ENCODE results near the gene BRD4.

The BRD4 gene

GRCh38 chr19:15276620-15277215 is 55.6 kb downstream of the BRD4 start:
- Histone ChIP-seq H3K27ac (no peak overlapping the region), H3K36me3 (replicated peaks) (peaks cover under 1% of the 10 kb centered on the region), H3K4me3 (ENCODE audit: low read depth, low read length) (no peak overlapping the region), H3K27me3 (replicated peaks) (no peaks in the 10 kb centered on the region)
- no peak for DNase-seq
- TF ChIP-seq CTCF (IDR thresholded peaks at IDR 0.05; ENCODE audit: low read depth, low read length, missing control alignments) = no peak
- in situ Hi-C loops (cut with HindIII; ENCODE audit: low pct_ligation_motif_present, low sequenced_read_pairs) = no loop called here

- H3K27me3 ChIP-seq (replicated peaks) = no peaks in the 10 kb centered on the region
- peaks cover 20% of the 10 kb centered on the region for H3K36me3 ChIP-seq (replicated peaks)
- no peak for TF ChIP-seq CTCF (IDR thresholded peaks at IDR 0.05; ENCODE audit: low read depth, low read length, missing control alignments)
- no peak overlapping the region for H3K27ac ChIP-seq
- in situ Hi-C loops (cut with HindIII; ENCODE audit: low pct_ligation_motif_present, low sequenced_read_pairs) = no loop called here
- no peak overlapping the region for H3K4me3 ChIP-seq (ENCODE audit: low read depth, low read length)
- no peak for DNase-seq
Measured at GRCh38 chr19:15274477-15274876, 57.9 kb downstream of the BRD4 start.

- Histone ChIP-seq H3K4me3 (ENCODE audit: low read depth, low read length) (no peak overlapping the region), H3K27ac (no peak overlapping the region), H3K36me3 (replicated peaks) (peaks cover 44% of the 10 kb centered on the region), H3K27me3 (replicated peaks) (no peaks in the 10 kb centered on the region)
- in situ Hi-C loops (cut with HindIII; ENCODE audit: low pct_ligation_motif_present, low sequenced_read_pairs) = no loop called here
- no peak for DNase-seq
- no peak for TF ChIP-seq CTCF (IDR thresholded peaks at IDR 0.05; ENCODE audit: low read depth, low read length, missing control alignments)
Measured at GRCh38 chr19:15269806-15270205, 62.5 kb downstream of the BRD4 start.

GRCh38 chr19:15268928-15269253 is 63.4 kb downstream of the BRD4 start:
- TF ChIP-seq CTCF (IDR thresholded peaks at IDR 0.05; ENCODE audit: low read depth, low read length, missing control alignments) = no peak
- Histone ChIP-seq H3K4me3 (ENCODE audit: low read depth, low read length) (no peak overlapping the region), H3K27me3 (replicated peaks) (no peaks in the 10 kb centered on the region), H3K36me3 (replicated peaks) (peaks cover 53% of the 10 kb centered on the region), H3K27ac (no peak overlapping the region)
- DNase-seq = no peak
- in situ Hi-C loops (cut with HindIII; ENCODE audit: low pct_ligation_motif_present, low sequenced_read_pairs) = no loop called here

- Histone ChIP-seq H3K4me3 (ENCODE audit: low read depth, low read length) (no peak overlapping the region), H3K27ac (no peak overlapping the region), H3K27me3 (replicated peaks) (no peaks in the 10 kb centered on the region), H3K36me3 (replicated peaks) (peaks cover 58% of the 10 kb centered on the region)
- in situ Hi-C loops (cut with HindIII; ENCODE audit: low pct_ligation_motif_present, low sequenced_read_pairs) = no loop called here
- TF ChIP-seq CTCF (IDR thresholded peaks at IDR 0.05; ENCODE audit: low read depth, low read length, missing control alignments) = no peak
- DNase-seq = no peak
Measured at GRCh38 chr19:15268192-15268927, 64.0 kb downstream of the BRD4 start.

GRCh38 chr19:15266683-15267082 is 65.7 kb downstream of the BRD4 start:
- in situ Hi-C loops (cut with HindIII; ENCODE audit: low pct_ligation_motif_present, low sequenced_read_pairs) = no loop called here
- peaks cover 68% of the 10 kb centered on the region for H3K36me3 ChIP-seq (replicated peaks)
- no peak overlapping the region for H3K4me3 ChIP-seq (ENCODE audit: low read depth, low read length)
- no peaks in the 10 kb centered on the region for H3K27me3 ChIP-seq (replicated peaks)
- no peak overlapping the region for H3K27ac ChIP-seq
- no peak for TF ChIP-seq CTCF (IDR thresholded peaks at IDR 0.05; ENCODE audit: low read depth, low read length, missing control alignments)
- DNase-seq = no peak

Measured in brain microvascular endothelial cell (primary cell).